HT-29 (cell line): ENCODE measurements around the gene MDFIC. TPM values are rescaled to one million over a fixed set of nuclear protein-coding genes. Genes with fewer than 3 reads are reported as not detected.
A peak's percentile ranks its signal among the peaks of the same experiment; 100 is the strongest.
"Not testable (repeated sequence)": the region's sequence is repeated elsewhere in the genome, so short reads cannot be mapped to it uniquely, and the experiment has no call there.

ENCODE experiments used
- DNase-seq: peaks from one replicate; pipeline ENCODE4 v3.0.0-alpha.2; 2015; ENCODE audit warnings: low spot score
- total RNA-seq: library from RNA; depleted of rRNA; stranded (reverse); fragments of >200 nt; shearing (Covaris generic); gene quantifications from 2 replicates; pipeline ENCODE4 v1.2.3, GENCODE V29; 2014; rRNA removed

MDFIC gene, protein sequence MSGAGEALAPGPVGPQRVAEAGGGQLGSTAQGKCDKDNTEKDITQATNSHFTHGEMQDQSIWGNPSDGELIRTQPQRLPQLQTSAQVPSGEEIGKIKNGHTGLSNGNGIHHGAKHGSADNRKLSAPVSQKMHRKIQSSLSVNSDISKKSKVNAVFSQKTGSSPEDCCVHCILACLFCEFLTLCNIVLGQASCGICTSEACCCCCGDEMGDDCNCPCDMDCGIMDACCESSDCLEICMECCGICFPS
- total RNA-seq: not detected in 2 replicates

DNA sequence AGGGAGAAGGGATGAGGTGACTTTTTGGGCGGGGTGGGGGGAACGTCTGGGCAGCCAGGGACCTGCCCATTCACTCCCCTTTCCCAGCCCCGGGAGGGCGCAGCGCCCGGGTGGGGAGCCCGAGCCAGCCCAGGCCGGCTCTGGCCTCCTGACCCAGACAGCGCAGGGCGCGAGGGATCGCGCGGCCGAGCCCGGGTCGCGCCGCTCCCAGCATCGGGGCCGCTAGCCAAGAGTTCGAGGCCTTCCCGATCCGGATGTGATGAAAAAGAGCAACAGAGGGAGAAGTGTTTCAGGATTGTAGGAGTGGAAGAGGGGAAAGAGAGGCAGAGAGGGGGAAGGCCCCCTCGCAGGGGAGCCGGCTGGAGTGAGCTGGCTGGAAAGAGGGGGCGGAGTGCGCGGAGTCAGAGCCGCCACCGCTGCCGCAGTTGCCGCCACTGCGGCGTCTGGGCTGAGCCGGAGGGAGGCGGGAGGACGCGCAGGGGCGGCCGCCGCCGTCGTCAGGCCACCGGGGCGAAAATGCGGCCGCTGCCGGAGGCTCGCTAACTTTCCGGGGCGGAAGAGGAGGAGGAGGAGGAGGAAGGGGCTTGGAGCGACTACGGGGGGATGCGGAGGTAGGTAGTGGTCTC, at the start of gene MDFIC:
Gene MDFIC, plus strand, starts transcription at position 69 of the 626 bp plus-strand sequence. CDS start 940 bp downstream, outside the sequence.
- no peak for DNase-seq

DNA sequence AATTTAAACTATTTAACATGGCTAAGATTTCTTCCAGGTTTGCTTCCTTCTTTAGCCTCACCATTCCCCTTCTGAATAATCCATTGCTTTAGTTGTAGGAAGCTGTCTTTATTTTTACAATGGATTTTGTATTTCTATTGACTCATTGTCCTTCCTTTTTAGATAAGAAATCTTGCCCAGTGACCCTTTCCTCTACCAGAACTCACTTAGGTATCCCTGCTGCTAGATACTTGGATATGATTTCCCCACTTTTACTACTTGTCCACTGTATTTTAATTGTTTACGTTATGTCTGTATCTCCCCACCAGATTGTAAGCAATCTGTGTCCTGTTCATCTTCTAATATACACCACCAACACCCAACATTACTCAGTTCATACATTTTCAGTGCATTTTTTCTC, 47.7 kb upstream of the MDFIC start:
- peak; percentile 38 for DNase-seq

DNA sequence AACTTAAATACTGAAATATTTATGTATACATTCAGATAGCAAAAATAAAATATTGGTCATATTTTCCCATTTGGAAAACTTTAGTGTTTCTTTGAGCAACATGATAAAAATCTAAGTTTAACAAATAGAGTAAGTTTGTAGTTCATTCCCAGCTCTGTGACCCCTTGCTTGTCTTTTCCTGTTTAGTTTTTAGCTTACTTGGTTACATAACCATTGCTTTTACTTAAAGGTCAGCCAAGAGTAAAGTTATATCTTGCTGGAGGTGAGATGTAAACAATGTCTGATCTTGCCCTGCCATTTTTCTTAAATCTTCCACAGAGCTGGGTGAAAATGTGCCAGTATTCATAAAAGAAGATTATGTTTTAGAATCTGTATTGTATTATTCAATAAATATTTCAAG, 46.7 kb upstream of the MDFIC start:
- DNase-seq: no peak

DNA sequence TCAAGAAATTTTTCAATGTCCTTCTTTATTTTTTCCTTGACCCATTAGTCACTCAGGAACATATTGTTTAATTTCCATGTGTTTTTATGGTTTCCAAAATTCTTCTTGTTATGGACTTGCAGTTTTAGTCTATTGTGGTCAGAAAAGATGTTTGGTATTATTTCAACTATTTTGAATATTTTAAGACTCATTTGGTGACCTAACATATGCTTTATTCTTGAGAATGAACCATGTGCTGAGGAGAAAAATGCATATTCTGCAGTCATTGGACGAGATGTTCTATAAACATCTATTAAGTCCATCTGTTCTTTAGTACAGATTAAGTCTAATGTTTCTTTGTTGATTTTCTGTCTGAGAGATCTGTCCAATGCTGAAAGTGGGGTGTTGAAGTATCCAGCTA, 42.3 kb upstream of the MDFIC start:
- no peak for DNase-seq

DNA sequence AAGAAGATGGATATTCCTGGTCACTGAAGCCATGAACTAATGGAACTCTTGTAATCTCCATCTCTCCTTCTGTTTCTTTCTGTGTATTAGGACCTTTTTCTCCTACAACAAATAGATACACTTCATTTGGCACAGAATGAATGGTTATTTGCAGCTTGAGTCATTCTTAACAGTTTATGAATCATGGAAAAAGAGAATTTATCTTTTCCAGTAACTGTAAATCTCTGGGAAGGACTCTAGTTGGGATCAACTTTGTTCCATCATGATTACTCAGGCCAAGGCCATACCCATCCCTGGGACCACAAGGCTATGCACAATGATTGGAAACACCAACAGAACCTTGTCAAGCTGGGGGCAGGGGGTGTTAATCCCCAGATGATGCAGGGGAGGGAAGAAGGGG, 36.1 kb upstream of the MDFIC start:
- DNase-seq: no peak

DNA sequence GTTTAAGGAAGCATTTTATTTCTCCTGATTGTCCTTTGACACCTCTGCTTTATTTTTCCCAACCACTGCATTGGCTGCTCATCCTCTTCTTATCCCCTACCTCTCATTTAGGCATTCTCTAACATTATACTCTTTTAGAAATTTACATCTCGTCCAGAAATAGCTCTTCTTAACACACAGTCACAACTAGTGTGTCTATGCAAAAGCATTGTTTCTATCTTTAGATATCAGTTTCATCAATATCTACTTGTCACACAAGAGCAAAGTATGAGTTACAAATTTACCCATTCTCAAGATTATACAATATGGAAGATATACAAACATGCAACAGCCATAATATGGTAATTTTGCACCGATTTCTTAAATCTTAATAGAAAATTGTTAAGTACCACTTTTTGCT, 35.7 kb upstream of the MDFIC start:
- DNase-seq: no peak

DNA sequence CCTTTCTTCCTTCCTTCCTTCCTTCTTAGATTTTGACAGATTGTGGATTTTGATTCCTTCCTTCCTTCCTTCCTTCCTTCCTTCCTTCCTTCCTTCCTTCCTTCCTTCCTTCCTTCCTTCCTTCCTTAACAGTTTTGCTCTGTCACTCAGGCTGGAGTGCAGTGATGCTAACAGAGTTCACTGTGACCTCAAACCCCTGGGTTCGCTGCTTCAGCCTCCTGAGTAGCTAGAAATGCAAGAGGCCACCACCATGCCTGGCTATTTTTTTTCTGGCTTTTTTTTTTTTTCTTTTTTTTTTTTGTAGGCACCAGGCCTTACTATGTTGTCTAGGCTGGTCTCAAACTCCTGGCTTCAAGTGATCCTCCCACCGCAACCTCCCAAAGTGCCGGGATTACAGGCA, 32.8 kb upstream of the MDFIC start:
- not testable (repeated sequence) for DNase-seq

DNA sequence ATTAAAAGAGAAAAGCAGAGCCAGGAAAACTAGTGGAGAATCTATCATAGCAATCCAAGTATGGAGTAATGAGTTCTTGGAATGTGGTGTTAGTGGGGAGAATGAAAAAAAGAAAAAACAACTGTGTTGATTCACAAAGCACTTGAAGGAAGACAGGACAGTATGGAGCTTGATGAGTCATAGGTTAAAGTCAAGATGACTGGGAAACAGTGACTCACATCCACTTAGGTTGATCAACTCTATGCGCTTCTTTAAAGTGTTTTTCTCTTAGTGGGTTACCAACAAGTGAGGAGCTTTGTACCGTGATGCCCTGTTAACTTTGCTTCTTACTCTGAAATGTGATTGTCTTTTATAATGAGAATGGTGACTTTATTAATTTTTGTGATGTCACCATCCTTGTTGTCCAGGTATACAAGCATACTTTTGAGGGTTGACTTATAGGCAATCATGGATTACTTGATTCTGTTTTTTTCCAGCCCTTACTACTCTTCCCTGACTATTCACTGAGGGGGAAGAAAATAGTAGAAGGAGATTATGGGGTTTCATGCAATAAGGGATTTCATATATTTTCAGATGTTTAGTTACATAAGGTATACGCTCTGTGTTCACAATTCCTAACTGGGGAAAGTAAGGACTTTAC, 32.1 kb upstream of the MDFIC start:
- DNase-seq: peak; percentile 79

DNA sequence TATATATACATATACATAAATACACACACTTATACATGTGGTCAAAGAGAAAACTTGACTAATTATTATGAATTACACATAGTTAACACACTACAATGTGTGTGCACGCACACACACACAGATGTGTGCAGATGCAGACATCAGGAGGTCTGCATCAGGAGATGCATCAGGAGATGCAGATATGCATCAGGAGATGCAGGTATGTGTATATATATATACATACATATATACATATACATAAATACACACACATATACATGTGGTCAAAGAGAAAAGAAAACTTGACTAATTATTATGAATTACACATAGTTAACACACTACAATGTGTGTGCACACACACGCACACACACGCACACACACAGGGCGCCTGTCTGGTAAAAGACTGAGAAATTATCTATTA, 31.3 kb upstream of the MDFIC start:
- no peak for DNase-seq

DNA sequence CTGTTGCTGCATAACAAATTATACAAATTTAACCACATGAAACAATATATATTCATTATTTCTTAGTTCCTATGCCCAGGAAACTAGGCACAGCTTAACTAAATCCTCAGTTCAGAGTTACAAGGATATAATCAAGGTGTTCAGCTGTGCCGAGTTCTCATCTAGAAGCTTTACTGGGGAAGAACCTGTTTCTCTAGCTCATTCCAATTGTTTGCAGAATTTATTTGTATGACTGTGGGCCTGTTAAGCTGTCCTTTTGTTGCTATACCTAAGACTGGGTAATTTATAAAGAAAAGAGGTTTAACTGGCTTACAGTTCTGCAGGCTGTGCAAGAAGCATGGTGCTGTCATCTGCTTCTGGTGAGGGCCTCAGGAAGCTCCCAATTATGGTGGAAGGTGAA, 21.8 kb upstream of the MDFIC start:
- DNase-seq: no peak

DNA sequence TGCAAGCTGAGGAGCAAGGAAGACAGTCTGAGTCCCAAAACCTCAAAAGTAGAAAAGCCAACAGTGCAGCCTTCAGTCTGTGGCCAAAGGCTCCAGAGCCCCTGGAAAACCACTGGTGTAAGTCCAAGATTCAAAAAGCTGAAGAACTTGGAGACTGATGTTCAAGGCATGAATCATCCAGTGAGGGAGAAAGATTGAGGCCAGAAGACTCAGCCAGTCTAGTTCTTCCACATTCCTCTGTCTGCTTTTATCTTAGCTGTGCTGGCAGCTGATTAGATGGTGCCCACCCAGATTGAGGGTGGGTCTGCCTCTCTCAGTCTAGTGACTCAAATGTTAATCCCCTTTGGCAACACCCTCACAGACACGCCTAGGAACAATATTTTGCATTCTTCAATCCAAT, 20.1 kb upstream of the MDFIC start:
- DNase-seq: peak; percentile 82

DNA sequence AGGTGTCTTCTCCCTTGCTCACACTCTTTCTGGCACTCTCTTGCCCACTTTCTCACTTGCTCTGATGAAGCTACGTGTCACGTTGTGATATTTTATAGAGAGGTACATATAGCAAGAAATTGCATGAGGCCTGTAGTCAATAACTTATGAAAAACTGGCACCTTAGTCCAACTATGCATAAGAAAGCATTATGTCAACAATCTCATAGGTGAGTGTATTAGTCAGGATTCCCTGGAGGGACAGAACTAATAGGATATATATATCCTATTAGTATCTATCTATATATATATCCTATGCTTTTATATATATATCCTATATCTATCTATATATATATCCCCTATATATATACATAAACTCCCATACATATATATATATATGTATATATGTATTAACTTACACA, 18.8 kb upstream of the MDFIC start:
- no peak for DNase-seq

DNA sequence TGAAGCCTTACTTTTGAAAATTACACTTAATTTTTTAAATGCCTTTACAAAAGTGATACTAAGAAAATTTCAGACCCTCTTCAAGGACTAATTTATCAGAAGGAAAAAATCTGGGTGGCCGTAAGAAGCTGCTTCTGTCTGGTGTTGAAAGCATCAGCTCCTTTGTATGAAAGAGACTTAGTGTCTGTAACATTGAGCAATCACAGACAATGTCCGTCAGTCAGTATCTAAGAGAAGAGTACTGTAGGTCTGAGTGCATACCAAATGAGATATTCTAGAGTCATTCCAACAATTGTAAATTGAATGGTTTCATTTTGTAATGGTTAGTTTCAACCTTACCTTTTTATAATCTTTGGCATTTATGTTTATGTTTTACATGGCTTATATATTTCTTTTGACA, 11.1 kb upstream of the MDFIC start:
- no peak for DNase-seq

DNA sequence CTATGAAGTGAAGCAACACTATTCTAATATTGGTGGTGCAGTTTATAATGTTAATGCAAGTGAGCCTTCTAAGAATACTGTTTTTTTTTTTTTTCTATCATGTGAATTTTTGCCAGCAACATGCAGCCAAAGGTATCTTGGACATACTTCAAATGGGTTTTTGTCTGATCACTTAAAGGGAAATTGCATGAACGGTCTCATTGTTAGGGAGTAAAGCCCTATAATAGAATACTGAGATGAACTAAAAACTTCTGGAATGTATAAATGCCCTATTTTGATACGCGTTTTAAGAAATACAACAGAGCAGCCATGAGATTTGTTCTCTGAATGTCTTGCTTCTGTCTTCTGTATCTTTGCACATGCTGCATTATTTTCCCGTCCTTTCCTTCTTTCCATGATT, 10.5 kb upstream of the MDFIC start:
- no peak for DNase-seq

DNA sequence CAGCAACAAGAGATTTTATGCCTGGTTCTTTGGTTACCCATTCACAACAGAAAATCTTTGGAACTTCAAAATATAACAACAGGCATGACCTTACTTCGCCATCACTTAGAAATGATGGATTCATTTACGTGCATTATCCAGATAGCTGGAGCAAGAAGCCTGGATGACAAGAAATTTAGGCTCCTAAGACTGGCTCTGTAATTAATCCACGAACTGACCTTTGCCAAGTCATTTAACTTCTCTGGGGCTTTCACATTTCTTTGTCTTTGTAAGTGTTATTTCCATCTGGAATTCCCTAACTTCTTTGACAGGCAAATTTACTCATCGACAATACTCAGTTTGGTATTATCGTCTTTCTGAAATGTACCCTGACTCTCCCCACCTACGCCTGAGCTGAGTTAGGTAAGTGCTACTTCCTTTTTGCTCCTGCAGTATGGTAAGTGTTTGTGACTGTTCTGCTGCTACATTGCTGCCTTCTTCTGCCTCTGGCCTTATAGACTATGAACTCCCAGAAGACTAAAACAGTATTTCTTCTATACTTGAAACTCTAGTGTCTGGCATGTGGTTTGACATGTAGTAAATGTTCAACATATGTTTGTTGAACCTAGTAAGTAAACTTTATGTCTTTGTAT, 5.5 kb upstream of the MDFIC start:
- no peak for DNase-seq

DNA sequence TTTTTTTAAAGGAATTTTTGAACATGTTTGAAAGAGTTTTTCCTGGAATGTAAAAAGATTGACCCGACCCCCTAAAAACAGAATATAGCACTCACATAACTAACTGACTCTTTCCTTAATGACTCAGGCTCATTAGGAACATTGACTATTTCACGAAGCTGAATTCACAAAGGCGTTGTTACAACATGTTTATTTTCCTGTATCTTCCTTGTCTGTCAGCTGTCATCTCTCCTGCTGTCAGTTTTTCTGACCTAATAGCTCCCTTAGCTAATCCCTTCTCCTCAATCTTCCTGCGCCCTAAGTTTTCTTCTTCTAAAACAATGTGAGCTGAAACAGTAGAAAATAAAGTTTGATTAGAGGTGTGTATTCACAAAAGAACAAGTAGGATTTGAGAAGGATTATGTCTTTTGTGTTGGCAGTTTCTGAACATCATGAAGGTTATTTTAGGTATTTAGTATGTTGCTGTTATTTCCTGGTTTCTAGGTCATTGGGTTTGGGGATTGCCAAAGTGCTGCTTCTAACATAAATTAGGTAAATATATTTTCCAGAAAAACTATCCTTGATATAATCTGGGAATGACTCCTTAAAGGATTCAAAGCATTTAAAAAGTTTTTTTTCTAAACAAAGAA, 4.6 kb upstream of the MDFIC start:
- no peak for DNase-seq

DNA sequence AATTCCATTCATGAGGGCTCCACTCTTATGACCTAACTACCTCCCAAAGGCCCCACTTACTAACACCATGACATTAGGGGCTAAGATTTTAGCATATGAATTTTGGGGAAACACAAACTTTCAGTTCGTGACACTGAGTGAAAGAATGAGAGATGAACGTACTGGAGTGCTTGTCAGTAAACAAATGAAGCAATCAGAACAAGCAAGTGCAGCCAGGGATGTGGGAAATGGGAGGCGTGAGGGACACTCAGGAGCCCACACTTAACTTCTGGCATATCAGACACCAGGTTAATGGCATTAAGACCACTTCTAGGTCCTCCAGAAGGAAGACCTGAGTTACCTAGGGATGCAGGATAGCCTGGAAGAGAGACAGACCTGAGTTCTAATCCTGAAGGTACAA, 2.3 kb upstream of the MDFIC start:
- DNase-seq: no peak

DNA sequence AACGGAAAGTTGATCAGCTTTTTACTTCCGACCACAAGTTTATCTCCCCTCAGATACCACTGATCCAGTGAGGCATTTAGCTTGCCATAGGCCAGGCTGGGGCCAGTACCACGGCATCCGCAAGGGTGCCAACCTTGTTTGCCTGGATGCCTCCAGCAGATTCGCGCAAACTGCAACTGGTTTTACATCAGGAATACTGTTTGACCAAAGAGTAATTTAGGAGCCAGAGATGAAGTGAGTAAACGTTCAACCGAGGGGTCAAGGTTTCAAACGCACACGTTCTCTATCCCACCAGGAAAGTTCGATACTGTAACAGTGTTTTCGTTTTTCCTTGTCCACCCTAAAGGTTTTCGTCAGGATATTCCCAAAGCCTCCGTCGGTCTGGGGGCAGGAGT, 266 bp upstream of the MDFIC start:
- no peak for DNase-seq

DNA sequence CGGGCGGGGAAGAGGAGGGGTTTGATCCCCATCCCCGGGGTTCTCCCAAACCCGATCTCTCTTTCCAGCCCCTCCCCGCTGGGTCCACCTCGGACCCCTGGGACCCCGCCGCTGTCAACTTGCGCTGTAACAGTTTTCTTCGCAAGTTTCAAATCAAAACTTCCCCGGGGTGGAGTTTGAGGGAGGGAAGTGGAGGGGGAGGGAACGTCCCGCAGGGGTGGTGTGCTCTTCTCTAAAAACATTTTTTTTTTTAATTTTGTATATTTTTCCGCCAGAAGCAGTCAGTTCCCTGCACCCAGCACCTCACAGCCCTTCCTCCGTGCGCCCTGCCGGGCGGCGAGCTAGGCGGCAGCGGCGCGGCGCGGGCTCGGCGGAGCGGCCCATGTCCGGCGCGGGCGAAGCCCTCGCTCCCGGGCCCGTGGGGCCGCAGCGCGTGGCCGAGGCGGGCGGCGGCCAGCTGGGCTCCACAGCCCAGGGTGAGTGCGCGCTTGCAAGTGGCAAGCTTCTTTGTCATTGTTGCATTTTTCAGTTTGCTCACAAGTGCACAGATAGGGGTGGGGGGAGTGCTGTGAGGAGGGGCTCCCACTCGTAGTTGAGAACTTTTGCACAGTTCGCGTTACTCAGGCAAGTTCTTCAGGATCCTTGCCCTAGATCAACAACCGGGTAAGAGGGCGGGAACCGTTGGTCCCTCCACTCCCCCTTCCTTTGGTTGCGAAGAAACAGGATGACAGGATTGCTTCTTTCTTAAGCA, 933 bp downstream of the MDFIC start:
- no peak for DNase-seq

DNA sequence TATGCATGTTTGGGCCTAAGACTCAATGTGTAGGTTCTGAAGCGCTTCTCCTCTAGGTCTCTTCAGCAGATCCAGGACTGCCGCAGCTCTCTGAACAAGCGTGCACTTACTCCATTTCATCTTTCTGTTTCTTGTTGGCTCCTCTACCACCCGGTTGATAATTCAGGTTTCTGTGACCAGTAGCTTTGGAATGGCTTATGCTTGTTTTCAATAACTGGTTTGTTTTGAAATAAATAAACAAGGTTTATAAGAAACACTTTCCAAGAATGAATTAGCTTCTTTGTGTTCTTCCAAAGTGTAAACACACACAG, 1.5 kb downstream of the MDFIC start:
- no peak for DNase-seq

DNA sequence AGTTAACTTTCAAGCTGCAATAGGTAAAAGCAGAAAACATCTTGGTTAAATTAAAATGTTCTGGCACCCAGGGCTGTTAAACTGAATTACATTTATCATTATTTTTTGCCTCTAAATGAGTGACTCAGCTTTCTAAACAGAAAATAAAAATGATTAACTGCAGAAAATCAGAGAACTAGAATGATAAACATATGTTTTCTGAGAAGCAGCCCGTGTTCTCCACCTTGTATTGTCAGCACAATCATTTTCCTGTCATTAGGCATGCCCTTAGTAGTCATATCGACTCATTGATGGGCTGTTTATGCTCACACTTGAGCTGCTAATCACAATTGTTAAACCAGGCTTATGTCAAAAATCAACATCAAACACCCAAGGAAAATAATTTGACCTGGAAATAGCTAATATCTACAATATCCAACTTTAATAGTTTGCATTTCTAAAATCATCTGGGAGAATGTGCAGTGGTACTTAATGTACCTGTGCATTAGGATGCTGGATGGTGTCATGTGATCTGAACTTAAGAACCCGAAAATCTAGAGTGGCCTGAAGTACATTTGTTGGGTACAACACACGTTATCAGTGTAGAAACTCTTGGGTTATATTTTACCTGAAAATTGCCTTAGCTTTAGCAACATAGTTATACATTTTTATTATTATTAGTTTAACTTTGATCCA, 2.3 kb downstream of the MDFIC start:
- DNase-seq: no peak
